Panc1 (cell line): Measurements from ENCODE around the gene TUBGCP3. TPM values are rescaled to one million over a fixed set of nuclear protein-coding genes. Genes with fewer than 3 reads are reported as not detected.

Experiments used
- ATAC-seq: fragments of 200-7000 bp; cut with Tn5 transposase; 2 replicates; pipeline ENCODE4 v1.9.1; 2020; ENCODE audit warnings: mild to moderate bottlenecking, moderate library complexity
- BruUV-seq: library from RNA; stranded (reverse); fragments of 400-500 nt; replicated peaks from 2 replicates; lab custom pipeline; 2021; lab: Mats Ljungman, UMichigan
- CTCF ChIA-PET: fragments of 300-600 bp; sonication (Branson Sonifier 250); formaldehyde crosslinking; loops from one replicate; lab custom pipeline; 2022; ENCODE audit warnings: antibody characterized with exemption; lab: Charles Lee
- POLR2A ChIA-PET: fragments of 300-600 bp; sonication (Branson Sonifier 250); formaldehyde crosslinking; loops from one replicate; lab custom pipeline; 2022; ENCODE audit warnings: antibody characterized with exemption; lab: Charles Lee
- DNase-seq: peaks from one replicate; pipeline ENCODE4 v3.0.0-alpha.2; 2010; ENCODE audit warnings: low read depth, low spot score
- H3K27ac ChIP-seq: 2 replicates; pipeline ENCODE4 v1.5.1; 2011; ENCODE audit warnings: mild to moderate bottlenecking, low read length, inconsistent platforms
- H3K27me3 ChIP-seq: fragments of 200-500 bp; sonication (Bioruptor generic); 2 replicates; pipeline ENCODE4 v1.6.0; 2014; ENCODE audit warnings: low read length, inconsistent platforms; ENCODE audit not compliant: control insufficient read depth, insufficient read depth
- H3K36me3 ChIP-seq: fragments of 200-500 bp; sonication (Bioruptor generic); 2 replicates; pipeline ENCODE4 v1.5.1; 2014; ENCODE audit warnings: inconsistent platforms, mild to moderate bottlenecking, low read length, moderate library complexity; ENCODE audit not compliant: control insufficient read depth, insufficient read depth
- H3K4me1 ChIP-seq: 2 replicates; pipeline ENCODE4 v1.5.1; 2011; ENCODE audit warnings: inconsistent platforms, mild to moderate bottlenecking, low read length, moderate library complexity; ENCODE audit not compliant: control insufficient read depth, insufficient read depth
- H3K4me3 ChIP-seq, 2 experiments: 2 replicates each; pipeline ENCODE4 v1.5.1; 2011 to 2012; ENCODE audit warnings: low read depth in 2 of 2, low read length in 2 of 2, mild to moderate bottlenecking in 2 of 2, inconsistent platforms in 1 of 2, moderate library complexity in 1 of 2
- H3K9me3 ChIP-seq: fragments of 200-500 bp; sonication (Bioruptor generic); 2 replicates; pipeline ENCODE4 v1.5.1; 2014; ENCODE audit warnings: low read depth, mild to moderate bottlenecking, inconsistent platforms, low read length, moderate library complexity; ENCODE audit not compliant: control insufficient read depth, insufficient read depth
- POLR2AphosphoS5 ChIP-seq: IDR thresholded peaks from 2 replicates; pipeline ENCODE4 v1.6.1; 2012; ENCODE audit warnings: mild to moderate bottlenecking, low read depth, low read length, moderate library complexity
- SIN3A ChIP-seq: IDR thresholded peaks from 2 replicates; pipeline ENCODE4 v1.6.1; 2012; ENCODE audit warnings: low read depth, mild to moderate bottlenecking, low read length, moderate library complexity, borderline replicate concordance; ENCODE audit not compliant: insufficient read depth
- TCF7L2 ChIP-seq: IDR thresholded peaks from 2 replicates; pipeline ENCODE4 v1.6.1; 2011; ENCODE audit warnings: mild to moderate bottlenecking, low read depth, low read length, inconsistent platforms
- in situ Hi-C: cut with HindIII; loops from 2 replicates; pipeline ENCODE4 v1.10.0; 2016; ENCODE audit warnings: low sequenced_read_pairs, low pct_unique_long_range_greater_than_20kb
- intact Hi-C: fragments of 100-400 bp; cut with micrococcal nuclease; formaldehyde crosslinking; loops from one replicate; pipeline ENCODE4 v1.10.0; 2022; ENCODE audit not compliant: unreplicated experiment
- total RNA-seq: library from RNA; stranded (reverse); gene quantifications from one replicate; pipeline ENCODE4 v1.2.1, GENCODE V29; 2021; ENCODE audit not compliant: unreplicated experiment
- TF ChIP-seq, protein P1 (sequence below): fragments of 450-650 bp; IDR thresholded peaks from 2 replicates; pipeline ENCODE4 v1.5.1; 2017; ENCODE audit warnings: mild to moderate bottlenecking
- TF ChIP-seq, protein P2 (sequence below), 2 experiments: IDR thresholded peaks; 2 replicates each; pipeline ENCODE4 v1.6.1; 2011 to 2012; ENCODE audit warnings: low read depth in 2 of 2, control low read depth in 1 of 2, low read length in 1 of 2, mild to moderate bottlenecking in 1 of 2, moderate library complexity in 1 of 2; ENCODE audit not compliant: insufficient read depth in 1 of 2

TUBGCP3 gene
- total RNA-seq, 1 experiment from 2014 or later = 28.4 TPM

DNA sequence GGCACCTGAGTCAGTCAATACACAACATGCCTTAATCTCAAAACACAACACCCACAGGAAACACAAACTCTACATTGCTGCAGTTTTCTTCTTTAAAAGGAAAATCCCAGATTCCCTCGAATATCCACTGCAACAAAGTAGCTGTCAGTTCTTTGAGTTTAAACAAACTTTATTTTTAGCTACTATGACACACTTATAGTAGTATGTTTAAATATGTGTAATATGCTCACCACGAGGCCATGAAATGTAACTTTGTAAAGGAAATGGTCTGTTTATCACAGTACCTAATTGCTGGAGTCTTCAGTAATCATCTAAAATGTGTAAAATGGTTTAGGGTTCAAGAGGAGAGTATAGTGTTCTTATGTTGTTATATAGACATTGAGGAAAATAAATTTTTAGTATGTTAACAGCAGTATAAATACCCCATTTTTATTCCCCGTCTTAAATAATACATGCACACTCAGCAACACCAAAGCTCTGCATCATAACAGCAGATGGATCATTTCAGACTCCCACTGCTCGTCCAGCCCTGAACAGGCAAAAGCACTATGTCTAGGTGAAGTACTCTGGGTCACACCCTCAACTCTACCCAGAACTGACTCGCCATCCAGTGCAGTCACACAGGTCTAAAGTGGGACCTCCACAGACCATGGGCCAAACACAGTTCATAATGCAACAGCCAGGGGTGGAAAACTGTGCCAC is 20.6 kb downstream of the TUBGCP3 start:
- ATAC-seq (no peak), DNase-seq (no peak)
- ChIA-PET POLR2A (no interaction called here), CTCF (no interaction called here)
- no peaks in the 10 kb centered on the region for H3K9me3 ChIP-seq
- in situ Hi-C loops (no loop called here), intact Hi-C loops (no loop called here)
- no peaks in the 10 kb centered on the region for H3K36me3 ChIP-seq
- no peaks in the 10 kb centered on the region for H3K27me3 ChIP-seq
- no peaks in the 10 kb centered on the region for H3K4me1 ChIP-seq
- no peak overlapping the region for H3K4me3 ChIP-seq
- H3K27ac ChIP-seq = no peak overlapping the region
- BruUV-seq = no TSS peak
- TF ChIP-seq TCF7L2 = no peak
- TF ChIP-seq, protein P1, sequence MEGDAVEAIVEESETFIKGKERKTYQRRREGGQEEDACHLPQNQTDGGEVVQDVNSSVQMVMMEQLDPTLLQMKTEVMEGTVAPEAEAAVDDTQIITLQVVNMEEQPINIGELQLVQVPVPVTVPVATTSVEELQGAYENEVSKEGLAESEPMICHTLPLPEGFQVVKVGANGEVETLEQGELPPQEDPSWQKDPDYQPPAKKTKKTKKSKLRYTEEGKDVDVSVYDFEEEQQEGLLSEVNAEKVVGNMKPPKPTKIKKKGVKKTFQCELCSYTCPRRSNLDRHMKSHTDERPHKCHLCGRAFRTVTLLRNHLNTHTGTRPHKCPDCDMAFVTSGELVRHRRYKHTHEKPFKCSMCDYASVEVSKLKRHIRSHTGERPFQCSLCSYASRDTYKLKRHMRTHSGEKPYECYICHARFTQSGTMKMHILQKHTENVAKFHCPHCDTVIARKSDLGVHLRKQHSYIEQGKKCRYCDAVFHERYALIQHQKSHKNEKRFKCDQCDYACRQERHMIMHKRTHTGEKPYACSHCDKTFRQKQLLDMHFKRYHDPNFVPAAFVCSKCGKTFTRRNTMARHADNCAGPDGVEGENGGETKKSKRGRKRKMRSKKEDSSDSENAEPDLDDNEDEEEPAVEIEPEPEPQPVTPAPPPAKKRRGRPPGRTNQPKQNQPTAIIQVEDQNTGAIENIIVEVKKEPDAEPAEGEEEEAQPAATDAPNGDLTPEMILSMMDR = no peak
- no peak for TF ChIP-seq SIN3A
- no peak for TF ChIP-seq POLR2AphosphoS5
- TF ChIP-seq, protein P2, sequence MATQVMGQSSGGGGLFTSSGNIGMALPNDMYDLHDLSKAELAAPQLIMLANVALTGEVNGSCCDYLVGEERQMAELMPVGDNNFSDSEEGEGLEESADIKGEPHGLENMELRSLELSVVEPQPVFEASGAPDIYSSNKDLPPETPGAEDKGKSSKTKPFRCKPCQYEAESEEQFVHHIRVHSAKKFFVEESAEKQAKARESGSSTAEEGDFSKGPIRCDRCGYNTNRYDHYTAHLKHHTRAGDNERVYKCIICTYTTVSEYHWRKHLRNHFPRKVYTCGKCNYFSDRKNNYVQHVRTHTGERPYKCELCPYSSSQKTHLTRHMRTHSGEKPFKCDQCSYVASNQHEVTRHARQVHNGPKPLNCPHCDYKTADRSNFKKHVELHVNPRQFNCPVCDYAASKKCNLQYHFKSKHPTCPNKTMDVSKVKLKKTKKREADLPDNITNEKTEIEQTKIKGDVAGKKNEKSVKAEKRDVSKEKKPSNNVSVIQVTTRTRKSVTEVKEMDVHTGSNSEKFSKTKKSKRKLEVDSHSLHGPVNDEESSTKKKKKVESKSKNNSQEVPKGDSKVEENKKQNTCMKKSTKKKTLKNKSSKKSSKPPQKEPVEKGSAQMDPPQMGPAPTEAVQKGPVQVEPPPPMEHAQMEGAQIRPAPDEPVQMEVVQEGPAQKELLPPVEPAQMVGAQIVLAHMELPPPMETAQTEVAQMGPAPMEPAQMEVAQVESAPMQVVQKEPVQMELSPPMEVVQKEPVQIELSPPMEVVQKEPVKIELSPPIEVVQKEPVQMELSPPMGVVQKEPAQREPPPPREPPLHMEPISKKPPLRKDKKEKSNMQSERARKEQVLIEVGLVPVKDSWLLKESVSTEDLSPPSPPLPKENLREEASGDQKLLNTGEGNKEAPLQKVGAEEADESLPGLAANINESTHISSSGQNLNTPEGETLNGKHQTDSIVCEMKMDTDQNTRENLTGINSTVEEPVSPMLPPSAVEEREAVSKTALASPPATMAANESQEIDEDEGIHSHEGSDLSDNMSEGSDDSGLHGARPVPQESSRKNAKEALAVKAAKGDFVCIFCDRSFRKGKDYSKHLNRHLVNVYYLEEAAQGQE (IDR thresholded peaks at IDR 0.05; ENCODE audit: insufficient read depth in 1 of 2, low read depth in 2 of 2, low read length in 1 of 2) = no peak

DNA sequence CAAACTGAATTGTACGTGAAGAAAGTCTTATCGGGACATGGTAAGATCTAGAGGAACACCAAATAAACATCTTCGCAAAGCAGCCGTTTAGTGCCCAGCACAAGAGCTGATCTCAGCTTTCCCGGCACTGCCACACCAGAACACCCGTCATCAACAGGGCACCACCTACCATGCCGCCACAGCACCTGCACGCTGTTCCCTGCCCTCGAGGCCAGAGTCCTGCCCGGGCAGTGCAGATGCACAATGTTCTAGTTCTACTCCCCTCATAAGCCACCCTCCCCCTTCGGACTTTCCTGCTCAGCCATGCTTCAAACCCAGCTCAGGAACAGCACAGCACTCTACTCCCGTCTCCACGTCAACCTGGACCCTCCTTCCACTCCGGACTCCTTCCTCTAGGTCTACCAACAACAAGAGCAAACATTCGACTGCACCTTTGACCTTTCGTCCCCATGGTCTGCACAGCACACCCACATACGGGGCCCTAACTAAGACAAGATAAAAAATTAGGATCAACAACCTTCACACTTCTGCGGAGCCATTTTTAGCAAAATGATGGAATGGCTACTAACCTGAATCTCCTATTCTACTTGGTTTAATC is 25.1 kb downstream of the TUBGCP3 start:
- TF ChIP-seq, protein P2 (IDR thresholded peaks at IDR 0.05; ENCODE audit: insufficient read depth in 1 of 2, low read depth in 2 of 2, low read length in 1 of 2) = no peak
- TF ChIP-seq SIN3A = no peak
- TF ChIP-seq TCF7L2 = no peak
- TF ChIP-seq POLR2AphosphoS5 = no peak
- TF ChIP-seq, protein P1 = no peak
- ChIA-PET CTCF (no interaction called here), POLR2A (interaction anchor here (0.7 kb wide), 1 partner anchor 9 kb away, joined by 7 read pairs; no protein-coding TSS in a partner anchor)
- H3K27me3 ChIP-seq = no peaks in the 10 kb centered on the region
- H3K4me1 ChIP-seq = no peaks in the 10 kb centered on the region
- no peak overlapping the region for H3K27ac ChIP-seq
- H3K36me3 ChIP-seq = peaks cover under 1% of the 10 kb centered on the region
- no peak for ATAC-seq
- intact Hi-C loops = no loop called here
- in situ Hi-C loops = no loop called here
- DNase-seq = no peak
- no TSS peak for BruUV-seq
- no peak overlapping the region for H3K4me3 ChIP-seq
- no peaks in the 10 kb centered on the region for H3K9me3 ChIP-seq
